SK-N-DZ (cell line): ENCODE data around the gene TRERF1. TPM values are rescaled to one million over a fixed set of nuclear protein-coding genes. Genes with fewer than 3 reads are reported as not detected.
"Not testable (repeated sequence)": the region's sequence is repeated elsewhere in the genome, so short reads cannot be mapped to it uniquely, and the experiment has no call there.

Experiments
- DNase-seq: peaks from one replicate; pipeline ENCODE4 v3.0.0-alpha.2; 2015; ENCODE audit warnings: low spot score
- polyA plus RNA-seq, 2 experiments: library from polyadenylated mRNA; depleted of rRNA; stranded (reverse); fragments of >200 nt; gene quantifications; 2 replicates each; pipeline ENCODE4 v1.2.3, GENCODE V29; 2014

Gene TRERF1
- 3.6 and 4.3 TPM in 2 replicates for polyA plus RNA-seq (2014; cell fraction: cytosol; rRNA removed)
- 5.0 and 7.1 TPM in 2 replicates for polyA plus RNA-seq (2014; cell fraction: nucleus; rRNA removed)

GRCh38 chr6:42451333-42452170 lies at the start of gene TRERF1:
Gene TRERF1, minus strand, starts transcription at chr6:42451926. Its CDS starts 182,336 bp downstream, at chr6:42269590.
- DNase-seq, result peak; percentile 91

GRCh38 chr6:42498473-42499128 lies 46.9 kb upstream of the TRERF1 start:
- DNase-seq, result peak; percentile 38

GRCh38 chr6:42493914-42494539 lies 42.3 kb upstream of the TRERF1 start:
- DNase-seq, result no peak

- no peak for DNase-seq
These were observed 36.4 kb upstream of the TRERF1 start for GRCh38 chr6:42488129-42488528.

- DNase-seq, result no peak
These were observed 32.5 kb upstream of the TRERF1 start for GRCh38 chr6:42484261-42484660.

GRCh38 chr6:42482174-42482573 lies 30.4 kb upstream of the TRERF1 start:
- no peak for DNase-seq

GRCh38 chr6:42471714-42472113 lies 20.0 kb upstream of the TRERF1 start:
- DNase-seq, result no peak

GRCh38 chr6:42471142-42471541 lies 19.4 kb upstream of the TRERF1 start:
- DNase-seq, result no peak

- no peak for DNase-seq
These were observed 16.5 kb upstream of the TRERF1 start for GRCh38 chr6:42468273-42468672.

- DNase-seq, result no peak
These were observed 15.9 kb upstream of the TRERF1 start for GRCh38 chr6:42467651-42468050.

- DNase-seq, result not testable (repeated sequence)
These were observed 14.7 kb upstream of the TRERF1 start for GRCh38 chr6:42466470-42466869.

GRCh38 chr6:42462474-42462972 lies 10.8 kb upstream of the TRERF1 start:
- DNase-seq, result no peak

GRCh38 chr6:42460883-42461282 lies 9.2 kb upstream of the TRERF1 start:
- no peak for DNase-seq

- no peak for DNase-seq
These were observed 8.2 kb upstream of the TRERF1 start for GRCh38 chr6:42459888-42460287.

- no peak for DNase-seq
These were observed 2.7 kb upstream of the TRERF1 start for GRCh38 chr6:42454428-42454791.

GRCh38 chr6:42453654-42454427 lies 2.1 kb upstream of the TRERF1 start:
- peak; percentile 17 for DNase-seq

- peak; percentile 90 for DNase-seq
These were observed 1.4 kb upstream of the TRERF1 start for GRCh38 chr6:42453031-42453653.

GRCh38 chr6:42452171-42453030 lies 675 bp upstream of the TRERF1 start:
- DNase-seq, result peak; percentile 82

GRCh38 chr6:42450477-42451332 lies 1.0 kb downstream of the TRERF1 start:
- peak; percentile 35 for DNase-seq
